Fibroblast of lung (primary cell): ENCODE measurements around the gene DNMT3L. TPM values are rescaled to one million over a fixed set of nuclear protein-coding genes. Genes with fewer than 3 reads are reported as not detected.
A peak's percentile ranks its signal among the peaks of the same experiment; 100 is the strongest.

ENCODE experiments used
- DNase-seq, 2 donors: peaks; one replicate each; pipeline versions ENCODE4 v3.0.0 to v3.0.0-alpha.2; 2010; ENCODE audit warnings: low read depth in 2 of 2
- H2AFZ ChIP-seq: 2 replicates; pipeline ENCODE4 v1.5.1; 2012; ENCODE audit warnings: low read length, control low read depth, inconsistent platforms
- H3K27ac ChIP-seq: 2 replicates; pipeline ENCODE4 v1.5.1; 2011; ENCODE audit warnings: low read length, control low read depth; ENCODE audit not compliant: insufficient read depth
- H3K27me3 ChIP-seq: 2 replicates; pipeline ENCODE4 v1.5.1; 2011; ENCODE audit warnings: mild to moderate bottlenecking, low read length; ENCODE audit not compliant: control insufficient read depth, insufficient read depth
- H3K36me3 ChIP-seq: 2 replicates; pipeline ENCODE4 v1.5.1; 2011; ENCODE audit warnings: low read length; ENCODE audit not compliant: control insufficient read depth, insufficient read depth
- H3K4me1 ChIP-seq: 2 replicates; pipeline ENCODE4 v1.5.1; 2011; ENCODE audit warnings: low read length; ENCODE audit not compliant: control insufficient read depth, insufficient read depth; ENCODE audit errors: extremely low read depth
- H3K4me2 ChIP-seq: 2 replicates; pipeline ENCODE4 v1.5.1; 2011; ENCODE audit warnings: low read length, control low read depth; ENCODE audit not compliant: insufficient read depth; ENCODE audit errors: extremely low read depth
- H3K4me3 ChIP-seq, 4 experiments: fragments of 200-600 bp in 1 of 4; sonication (generic) in 1 of 4; replicated peaks in 1 of 4; 2 replicates each; pipeline ENCODE4 v1.5.1; 2011 to 2016; ENCODE audit warnings: low read length in 4 of 4, low read depth in 3 of 4, mild to moderate bottlenecking in 3 of 4, control low read depth in 2 of 4, inconsistent platforms in 1 of 4, mixed read lengths in 1 of 4; ENCODE audit not compliant: insufficient read depth in 1 of 4; ENCODE audit errors: control extremely low read depth in 1 of 4
- H3K79me2 ChIP-seq: 2 replicates; pipeline ENCODE4 v1.5.1; 2012; ENCODE audit warnings: mild to moderate bottlenecking, low read length, inconsistent platforms; ENCODE audit not compliant: control insufficient read depth, insufficient read depth
- H3K9ac ChIP-seq: 2 replicates; pipeline ENCODE4 v1.5.1; 2011; ENCODE audit warnings: mild to moderate bottlenecking, low read length, control low read depth; ENCODE audit not compliant: insufficient read depth
- H3K9me3 ChIP-seq: 2 replicates; pipeline ENCODE4 v1.5.1; 2012; ENCODE audit warnings: low read depth, low read length; ENCODE audit not compliant: control insufficient read depth, insufficient read depth
- H4K20me1 ChIP-seq: 2 replicates; pipeline ENCODE4 v1.5.1; 2011; ENCODE audit warnings: low read length; ENCODE audit not compliant: control insufficient read depth, insufficient read depth; ENCODE audit errors: extremely low read depth
- EZH2 ChIP-seq: IDR thresholded peaks from 2 replicates; pipeline ENCODE4 v1.5.1; 2012; ENCODE audit warnings: low read length, control low read depth, mild to moderate bottlenecking; ENCODE audit errors: missing control alignments
- polyA plus RNA-seq, 2 donors: library from polyadenylated mRNA; depleted of rRNA in 1 of 2; stranded (reverse) in 1 of 2; unstranded in 1 of 2; fragments of >200 nt; gene quantifications; 2 replicates each; pipeline ENCODE4 v1.2.1, GENCODE V29; 2011 to 2012; ENCODE audit warnings: missing spikeins in 1 of 2
- total RNA-seq: library from RNA; depleted of rRNA; stranded (reverse); fragments of >200 nt; gene quantifications from 2 replicates; pipeline ENCODE4 v1.2.1, GENCODE V29; 2014
- TF ChIP-seq, protein P1 (sequence below), 2 donors: IDR thresholded peaks in 1 of 2; conservative IDR thresholded peaks in 1 of 2; 1 replicate in 1 of 2; 2 replicates in 1 of 2; pipeline ENCODE4 v1.5.1; 2011 to 2012; ENCODE audit warnings: low read length in 2 of 2, control low read depth in 1 of 2, inconsistent platforms in 1 of 2, low read depth in 1 of 2, mild to moderate bottlenecking in 1 of 2

DNMT3L gene
- total and polyA plus RNA-seq, 2 donors (not counting 1 experiment from before 2014, with no cell fraction given): not detected

DNA sequence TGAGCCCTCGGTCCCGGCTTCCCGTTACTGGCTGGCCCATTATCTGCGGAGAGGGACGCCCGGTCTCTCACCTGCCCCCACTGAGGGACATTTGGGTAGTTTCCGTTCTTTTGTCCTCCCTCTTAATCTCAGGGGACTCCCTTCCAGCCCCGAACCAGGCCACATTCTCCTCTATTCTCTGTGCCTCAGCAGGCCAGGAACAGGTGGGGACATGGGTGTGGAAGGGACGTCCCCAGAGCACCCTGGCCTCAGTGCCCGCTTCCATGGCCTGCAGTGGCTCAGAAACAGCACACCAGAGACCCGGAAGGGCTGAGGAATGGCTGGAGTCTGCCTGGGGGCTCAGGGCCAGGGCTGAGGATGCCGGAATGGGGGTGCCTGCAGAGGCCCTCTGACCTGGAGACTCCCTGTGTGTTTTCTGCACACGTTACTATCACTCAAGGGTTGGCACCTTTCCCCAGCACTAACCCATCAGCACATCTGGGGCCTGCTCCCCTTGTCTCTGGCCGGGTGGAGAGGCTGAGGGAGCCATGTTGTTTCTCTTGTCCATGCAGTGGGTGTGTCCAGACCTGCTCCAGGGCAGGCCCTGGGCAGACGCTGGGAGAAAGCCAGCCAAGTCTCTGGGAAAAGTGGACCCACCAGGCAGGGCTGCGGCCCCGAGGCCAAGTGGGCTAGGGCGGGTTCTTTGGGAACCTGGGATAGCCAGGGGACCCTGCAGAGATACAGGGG is 10.0 kb upstream of the DNMT3L start:
- H2AFZ ChIP-seq: no peak overlapping the region
- H3K4me2 ChIP-seq: no peak overlapping the region
- H3K27ac ChIP-seq: no peak overlapping the region
- H3K4me3 ChIP-seq: no peak overlapping the region
- peaks cover 2% of the 10 kb centered on the region for H3K27me3 ChIP-seq
- DNase-seq: no peak
- no peaks in the 10 kb centered on the region for H4K20me1 ChIP-seq
- no peaks in the 10 kb centered on the region for H3K4me1 ChIP-seq
- no peak for TF ChIP-seq EZH2
- no peaks in the 10 kb centered on the region for H3K79me2 ChIP-seq
- H3K36me3 ChIP-seq: no peaks in the 10 kb centered on the region
- H3K9ac ChIP-seq: no peak overlapping the region
- no peaks in the 10 kb centered on the region for H3K9me3 ChIP-seq

DNA sequence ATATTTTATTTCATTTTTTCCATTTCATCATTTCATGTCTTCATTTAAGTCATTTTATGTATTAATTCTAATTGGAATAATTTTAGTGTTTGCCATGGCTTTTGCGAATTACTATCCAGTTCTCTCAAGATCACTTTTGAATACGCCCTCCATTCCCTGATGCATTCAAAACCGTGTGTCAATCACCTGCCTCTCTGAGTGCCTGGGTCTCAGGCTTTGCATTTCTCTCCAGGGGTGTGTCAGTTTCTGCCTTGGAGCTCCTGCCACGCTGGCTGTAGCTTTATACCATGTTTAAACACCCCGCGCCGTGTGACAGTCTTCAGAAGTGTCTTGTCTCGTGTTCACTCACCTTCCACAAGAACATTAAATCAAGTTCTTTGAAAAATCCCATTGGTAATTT is 7.4 kb upstream of the DNMT3L start:
- no peaks in the 10 kb centered on the region for H3K9me3 ChIP-seq
- no peak overlapping the region for H3K9ac ChIP-seq
- DNase-seq: no peak
- H3K4me1 ChIP-seq: no peaks in the 10 kb centered on the region
- no peaks in the 10 kb centered on the region for H3K27me3 ChIP-seq
- no peak overlapping the region for H3K4me3 ChIP-seq
- H4K20me1 ChIP-seq: no peaks in the 10 kb centered on the region
- H2AFZ ChIP-seq: no peak overlapping the region
- H3K27ac ChIP-seq: no peak overlapping the region
- H3K79me2 ChIP-seq: no peaks in the 10 kb centered on the region
- no peak overlapping the region for H3K4me2 ChIP-seq
- TF ChIP-seq, protein P1, sequence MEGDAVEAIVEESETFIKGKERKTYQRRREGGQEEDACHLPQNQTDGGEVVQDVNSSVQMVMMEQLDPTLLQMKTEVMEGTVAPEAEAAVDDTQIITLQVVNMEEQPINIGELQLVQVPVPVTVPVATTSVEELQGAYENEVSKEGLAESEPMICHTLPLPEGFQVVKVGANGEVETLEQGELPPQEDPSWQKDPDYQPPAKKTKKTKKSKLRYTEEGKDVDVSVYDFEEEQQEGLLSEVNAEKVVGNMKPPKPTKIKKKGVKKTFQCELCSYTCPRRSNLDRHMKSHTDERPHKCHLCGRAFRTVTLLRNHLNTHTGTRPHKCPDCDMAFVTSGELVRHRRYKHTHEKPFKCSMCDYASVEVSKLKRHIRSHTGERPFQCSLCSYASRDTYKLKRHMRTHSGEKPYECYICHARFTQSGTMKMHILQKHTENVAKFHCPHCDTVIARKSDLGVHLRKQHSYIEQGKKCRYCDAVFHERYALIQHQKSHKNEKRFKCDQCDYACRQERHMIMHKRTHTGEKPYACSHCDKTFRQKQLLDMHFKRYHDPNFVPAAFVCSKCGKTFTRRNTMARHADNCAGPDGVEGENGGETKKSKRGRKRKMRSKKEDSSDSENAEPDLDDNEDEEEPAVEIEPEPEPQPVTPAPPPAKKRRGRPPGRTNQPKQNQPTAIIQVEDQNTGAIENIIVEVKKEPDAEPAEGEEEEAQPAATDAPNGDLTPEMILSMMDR (conservative IDR thresholded peaks at IDR 0.05 in 1 of 2, IDR thresholded peaks at IDR 0.05 in 1 of 2; ENCODE audit: low read depth in 1 of 2, low read length in 2 of 2): no peak
- no peak for TF ChIP-seq EZH2
- no peaks in the 10 kb centered on the region for H3K36me3 ChIP-seq

DNA sequence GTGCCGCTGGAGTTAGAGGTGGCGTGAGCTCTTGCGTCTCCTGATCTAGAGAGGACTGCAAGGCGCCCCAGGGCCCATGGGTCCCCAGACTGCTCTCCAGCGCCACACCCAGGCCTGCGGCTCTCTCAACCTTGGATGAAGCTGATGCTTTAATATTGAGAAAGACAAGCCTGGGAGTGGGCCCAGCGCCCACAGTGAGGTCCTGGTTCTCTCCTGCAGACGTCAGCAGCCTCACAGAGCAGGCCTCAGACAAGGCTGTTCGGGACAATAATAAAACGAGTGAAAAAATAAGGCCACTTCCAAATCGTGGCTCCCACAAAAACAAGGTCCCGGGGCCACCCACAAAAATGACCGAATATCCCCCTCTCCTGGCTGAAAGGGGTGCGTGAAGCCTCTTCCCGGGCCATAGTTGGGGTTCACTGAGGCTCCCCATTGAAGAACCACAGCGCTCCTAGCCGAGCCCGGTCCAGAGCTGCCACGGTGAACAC is 6.0 kb upstream of the DNMT3L start:
- H3K27ac ChIP-seq: no peak overlapping the region
- H2AFZ ChIP-seq: no peak overlapping the region
- no peaks in the 10 kb centered on the region for H3K4me1 ChIP-seq
- no peaks in the 10 kb centered on the region for H3K79me2 ChIP-seq
- H3K36me3 ChIP-seq: no peaks in the 10 kb centered on the region
- TF ChIP-seq, protein P1 (conservative IDR thresholded peaks at IDR 0.05 in 1 of 2, IDR thresholded peaks at IDR 0.05 in 1 of 2; ENCODE audit: low read depth in 1 of 2, low read length in 2 of 2): no peak
- TF ChIP-seq EZH2: no peak
- H3K4me2 ChIP-seq: no peak overlapping the region
- H4K20me1 ChIP-seq: no peaks in the 10 kb centered on the region
- H3K4me3 ChIP-seq: no peak overlapping the region
- DNase-seq: peak in 1 of 2 donors; percentile 3
- H3K27me3 ChIP-seq: no peaks in the 10 kb centered on the region
- H3K9ac ChIP-seq: no peak overlapping the region
- no peaks in the 10 kb centered on the region for H3K9me3 ChIP-seq
